GM15510 (cell line): ENCODE measurements around the gene COL20A1.

Source experiments
- POLR2A ChIP-seq: IDR thresholded peaks from 3 replicates; pipeline ENCODE4 v1.6.1; 2011; ENCODE audit warnings: borderline replicate concordance; ENCODE audit not compliant: insufficient read length; ENCODE audit errors: extremely low read depth

The COL20A1 gene

GRCh38 chr20:63347950-63348827 is 55.2 kb downstream of the COL20A1 start:
- no peak for TF ChIP-seq POLR2A

GRCh38 chr20:63348828-63349515 is 56.0 kb downstream of the COL20A1 start:
- TF ChIP-seq POLR2A, result no peak

- no peak for TF ChIP-seq POLR2A
Observed at GRCh38 chr20:63349516-63349895, 56.5 kb downstream of the COL20A1 start.

- TF ChIP-seq POLR2A, result no peak
Observed at GRCh38 chr20:63350196-63350595, 57.2 kb downstream of the COL20A1 start.

GRCh38 chr20:63350597-63351325 is 57.8 kb downstream of the COL20A1 start:
- no peak for TF ChIP-seq POLR2A

- no peak for TF ChIP-seq POLR2A
Observed at GRCh38 chr20:63351326-63351700, 58.3 kb downstream of the COL20A1 start.

GRCh38 chr20:63351811-63352591 is 59.0 kb downstream of the COL20A1 start:
- no peak for TF ChIP-seq POLR2A

- no peak for TF ChIP-seq POLR2A
Observed at GRCh38 chr20:63352811-63353221, 59.8 kb downstream of the COL20A1 start.

- TF ChIP-seq POLR2A, result no peak
Observed at GRCh38 chr20:63354636-63355350, 61.8 kb downstream of the COL20A1 start.

- no peak for TF ChIP-seq POLR2A
Observed at GRCh38 chr20:63355781-63356295, 62.9 kb downstream of the COL20A1 start.

- TF ChIP-seq POLR2A, result no peak
Observed at GRCh38 chr20:63356511-63356910, 63.5 kb downstream of the COL20A1 start.

GRCh38 chr20:63356931-63357879 is 64.2 kb downstream of the COL20A1 start:
- no peak for TF ChIP-seq POLR2A
